Trophoblast cell (in vitro differentiated cells and primary cell): ENCODE results near the gene LRRIQ1.

Experiments used
- DNase-seq, 2 donors: peaks; one replicate each; pipeline ENCODE4 v3.0.0-alpha.2; 2016
- H2AFZ ChIP-seq: 2 replicates; pipeline ENCODE4 v1.6.1; 2013; ENCODE audit warnings: low read length, moderate library complexity, mild to moderate bottlenecking; ENCODE audit not compliant: insufficient read depth, poor library complexity
- H2AK5ac ChIP-seq: 2 replicates; pipeline ENCODE4 v1.6.1; 2013; ENCODE audit warnings: mild to moderate bottlenecking, low read length
- H2BK120ac ChIP-seq: 2 replicates; pipeline ENCODE4 v1.6.1; 2013; ENCODE audit warnings: low read length, mild to moderate bottlenecking, moderate library complexity; ENCODE audit not compliant: insufficient read depth, poor library complexity
- H2BK12ac ChIP-seq: 2 replicates; pipeline ENCODE4 v1.6.1; 2013; ENCODE audit warnings: mild to moderate bottlenecking, low read length, moderate library complexity
- H2BK5ac ChIP-seq: 2 replicates; pipeline ENCODE4 v1.6.1; 2013; ENCODE audit warnings: low read length, low read depth, moderate library complexity, mild to moderate bottlenecking; ENCODE audit not compliant: poor library complexity
- H3K14ac ChIP-seq: 2 replicates; pipeline ENCODE4 v1.6.1; 2013; ENCODE audit warnings: mild to moderate bottlenecking, low read length
- H3K18ac ChIP-seq: 2 replicates; pipeline ENCODE4 v1.6.1; 2013; ENCODE audit warnings: mild to moderate bottlenecking, low read length
- H3K23ac ChIP-seq: 2 replicates; pipeline ENCODE4 v1.6.1; 2013; ENCODE audit warnings: low read length
- H3K27ac ChIP-seq: 2 replicates; pipeline ENCODE4 v1.5.1; 2013; ENCODE audit warnings: low read depth, mild to moderate bottlenecking, inconsistent platforms, low read length, moderate library complexity
- H3K27me3 ChIP-seq: 2 replicates; pipeline ENCODE4 v1.6.1; 2013; ENCODE audit warnings: inconsistent platforms, mild to moderate bottlenecking, low read length, moderate library complexity; ENCODE audit not compliant: insufficient read depth
- H3K36me3 ChIP-seq, 2 experiments: 1 replicate in 1 of 2; 2 replicates in 1 of 2; pipeline ENCODE4 v1.6.1; 2013; ENCODE audit warnings: low read length in 2 of 2, mild to moderate bottlenecking in 2 of 2, moderate library complexity in 1 of 2; ENCODE audit not compliant: insufficient read depth in 2 of 2, control insufficient read depth in 1 of 2
- H3K4ac ChIP-seq: 2 replicates; pipeline ENCODE4 v1.6.1; 2013; ENCODE audit warnings: low read depth, mild to moderate bottlenecking, low read length, moderate library complexity
- H3K4me1 ChIP-seq, 2 experiments: 1 replicate in 1 of 2; 2 replicates in 1 of 2; pipeline ENCODE4 v1.6.1; 2013; ENCODE audit warnings: low read length in 2 of 2, mild to moderate bottlenecking in 2 of 2, moderate library complexity in 1 of 2; ENCODE audit not compliant: insufficient read depth in 2 of 2, control insufficient read depth in 1 of 2
- H3K4me2 ChIP-seq: 2 replicates; pipeline ENCODE4 v1.6.1; 2013; ENCODE audit warnings: inconsistent platforms, mild to moderate bottlenecking, low read length, moderate library complexity
- H3K4me3 ChIP-seq: 2 replicates; pipeline ENCODE4 v1.5.1; 2013; ENCODE audit warnings: mild to moderate bottlenecking, low read depth, low read length, inconsistent platforms
- H3K79me1 ChIP-seq: one replicate; pipeline ENCODE4 v1.6.1; 2013; ENCODE audit warnings: low read length
- H3K79me2 ChIP-seq: 2 replicates; pipeline ENCODE4 v1.6.1; 2013; ENCODE audit warnings: low read length, mild to moderate bottlenecking; ENCODE audit not compliant: control insufficient read depth, insufficient read depth, poor library complexity
- H3K9ac ChIP-seq: 2 replicates; pipeline ENCODE4 v1.6.1; 2013; ENCODE audit warnings: mild to moderate bottlenecking, low read length
- H3K9me3 ChIP-seq: 2 replicates; pipeline ENCODE4 v1.6.1; 2013; ENCODE audit warnings: low read depth, mild to moderate bottlenecking, control low read depth, inconsistent platforms, low read length; ENCODE audit not compliant: insufficient read depth
- H4K12ac ChIP-seq: 2 replicates; pipeline ENCODE4 v1.6.1; 2013; ENCODE audit warnings: low read depth, mild to moderate bottlenecking, low read length, moderate library complexity
- H4K8ac ChIP-seq: 2 replicates; pipeline ENCODE4 v1.6.1; 2013; ENCODE audit warnings: low read depth, mild to moderate bottlenecking, low read length, moderate library complexity
- H4K91ac ChIP-seq: one replicate; pipeline ENCODE4 v1.6.1; 2013; ENCODE audit warnings: low read depth, mild to moderate bottlenecking, low read length, moderate library complexity
- WGBS: extraction: QIAGEN DNeasy Blood & Tissue Kit; methylation state at CpG from one replicate; pipeline ENCODE4 v1.1.7; 2013; ENCODE audit warnings: missing lambda C conversion rate; ENCODE audit not compliant: insufficient read length, insufficient coverage; ENCODE audit errors: extremely low coverage; 5-methylcytosine and 5-hydroxymethylcytosine counted together

Gene LRRIQ1

DNA sequence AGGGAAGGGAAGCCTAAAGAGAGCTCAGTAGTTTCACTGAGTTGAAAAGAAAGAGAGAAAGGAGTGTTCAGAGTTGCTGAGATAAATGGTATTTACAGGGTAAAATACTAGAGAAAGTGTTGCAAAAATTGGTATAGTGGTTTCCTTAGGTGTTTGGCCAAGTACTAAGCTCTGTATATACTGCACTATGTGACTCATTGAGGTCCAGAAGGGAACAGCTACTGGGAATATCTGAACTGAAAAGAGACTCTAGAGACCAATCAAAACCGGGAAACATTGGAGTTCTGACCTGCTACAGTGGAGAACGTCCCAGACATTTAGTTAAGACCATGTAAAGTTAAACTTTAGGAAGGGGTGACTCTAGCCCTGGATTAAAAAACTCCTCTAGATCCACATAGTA, 201.2 kb downstream of the LRRIQ1 start:
- Histone ChIP-seq H3K79me2 (no peaks in the 10 kb centered on the region), H2BK12ac (no peak overlapping the region), H2AFZ (no peak overlapping the region), H3K27me3 (no peaks in the 10 kb centered on the region), H4K91ac (no peak overlapping the region), H3K4me3 (no peak overlapping the region), H2BK5ac (no peak overlapping the region), H4K12ac (no peak overlapping the region), H3K9ac (no peak overlapping the region), H2AK5ac (no peak overlapping the region), H3K4ac (no peak overlapping the region), H2BK120ac (no peak overlapping the region), H3K4me1 (no peaks in the 10 kb centered on the region), H3K9me3 (no peaks in the 10 kb centered on the region), H3K4me2 (no peak overlapping the region), H3K14ac (no peak overlapping the region), H3K23ac (no peak overlapping the region), H3K18ac (no peak overlapping the region), H3K27ac (no peak overlapping the region), H4K8ac (no peak overlapping the region), H3K36me3 (no peaks in the 10 kb centered on the region), H3K79me1 (no peaks in the 10 kb centered on the region)
- no peak for DNase-seq
- no CpG with 5 or more reads among the region's 2 CpGs for WGBS

DNA sequence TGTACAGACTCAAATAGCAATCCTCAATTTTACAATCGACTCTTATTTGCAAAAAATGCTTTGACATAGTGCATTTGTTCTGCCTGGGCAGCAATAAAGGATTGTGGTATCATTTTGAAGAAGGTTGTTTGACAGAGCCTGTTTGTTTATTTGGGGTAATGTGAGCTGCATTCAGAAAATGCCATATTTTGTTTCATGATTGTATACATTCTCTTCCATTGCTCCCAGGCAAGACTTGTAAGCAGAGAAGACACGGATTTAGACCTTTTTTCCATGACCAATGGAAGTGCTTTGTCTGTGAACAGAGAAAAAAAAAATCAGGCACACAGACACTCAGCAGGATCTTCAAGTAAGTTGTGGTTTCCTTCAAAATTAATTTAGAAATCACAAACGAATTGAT, 208.4 kb downstream of the LRRIQ1 start:
- no peak overlapping the region for H2BK5ac ChIP-seq
- no peak overlapping the region for H4K91ac ChIP-seq
- H4K12ac ChIP-seq, result no peak overlapping the region
- no peak overlapping the region for H2BK120ac ChIP-seq
- no peak overlapping the region for H3K4me2 ChIP-seq
- no peak for DNase-seq
- H3K27me3 ChIP-seq, result no peaks in the 10 kb centered on the region
- no peak overlapping the region for H3K9ac ChIP-seq
- H3K9me3 ChIP-seq, result no peaks in the 10 kb centered on the region
- H2AK5ac ChIP-seq, result no peak overlapping the region
- H2BK12ac ChIP-seq, result no peak overlapping the region
- no CpG with 5 or more reads among the region's 3 CpGs for WGBS
- no peaks in the 10 kb centered on the region for H3K36me3 ChIP-seq
- H3K4me3 ChIP-seq, result no peak overlapping the region
- H3K4ac ChIP-seq, result no peak overlapping the region
- H3K27ac ChIP-seq, result no peak overlapping the region
- no peaks in the 10 kb centered on the region for H3K4me1 ChIP-seq
- no peak overlapping the region for H3K18ac ChIP-seq
- H2AFZ ChIP-seq, result no peak overlapping the region
- H3K79me1 ChIP-seq, result no peaks in the 10 kb centered on the region
- no peaks in the 10 kb centered on the region for H3K79me2 ChIP-seq
- H4K8ac ChIP-seq, result no peak overlapping the region
- H3K14ac ChIP-seq, result no peak overlapping the region
- no peak overlapping the region for H3K23ac ChIP-seq

DNA sequence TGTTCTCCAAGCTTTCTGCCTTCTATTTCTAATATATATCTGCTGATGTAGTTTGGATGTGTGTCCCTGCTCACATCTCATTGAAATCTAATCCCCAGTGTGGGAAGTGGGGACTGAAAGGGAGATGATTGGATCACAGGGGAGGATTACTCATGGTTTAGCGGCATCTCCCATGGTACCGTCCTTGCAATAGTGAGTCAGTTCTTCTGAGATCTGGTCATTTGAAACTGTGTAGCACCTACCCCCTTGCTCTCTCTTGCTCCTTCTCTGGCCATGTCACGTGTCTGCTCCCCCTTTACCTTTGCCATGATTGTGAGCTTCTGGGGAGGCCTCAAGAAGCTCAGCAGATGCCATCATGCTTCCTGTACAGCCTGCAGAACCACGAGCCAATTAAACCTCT, 217.7 kb downstream of the LRRIQ1 start:
- H3K79me1 ChIP-seq, result no peaks in the 10 kb centered on the region

DNA sequence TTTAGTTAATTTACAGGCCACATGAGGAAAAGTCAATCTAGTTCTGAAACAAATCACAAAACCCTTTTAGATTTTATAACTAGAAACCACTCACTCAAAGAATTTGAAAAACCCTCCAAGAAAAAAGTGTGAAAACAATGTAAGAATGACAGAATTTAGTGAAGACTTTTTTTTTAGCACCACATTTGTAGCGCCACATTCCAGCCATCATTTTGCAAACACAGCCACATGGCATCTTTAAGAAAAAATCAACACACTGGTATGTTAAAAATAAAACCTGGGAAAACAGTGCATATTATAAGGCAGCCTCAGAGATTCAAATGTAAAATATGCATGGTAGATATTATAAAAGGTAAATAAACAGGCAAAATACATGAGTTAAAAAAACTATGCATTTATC, 221.5 kb downstream of the LRRIQ1 start:
- no peak overlapping the region for H4K8ac ChIP-seq
- H3K18ac ChIP-seq, result no peak overlapping the region
- no peak overlapping the region for H3K4me3 ChIP-seq
- no peaks in the 10 kb centered on the region for H3K9me3 ChIP-seq
- no peak overlapping the region for H2AK5ac ChIP-seq
- H2BK12ac ChIP-seq, result no peak overlapping the region
- no peaks in the 10 kb centered on the region for H3K4me1 ChIP-seq
- no peak overlapping the region for H2BK120ac ChIP-seq
- no peak overlapping the region for H2AFZ ChIP-seq
- no CpG with 5 or more reads among the region's 1 CpG for WGBS
- H3K23ac ChIP-seq, result no peak overlapping the region
- H3K79me2 ChIP-seq, result no peaks in the 10 kb centered on the region
- H2BK5ac ChIP-seq, result no peak overlapping the region
- no peak overlapping the region for H4K12ac ChIP-seq
- H4K91ac ChIP-seq, result no peak overlapping the region
- no peak overlapping the region for H3K9ac ChIP-seq
- H3K27me3 ChIP-seq, result no peaks in the 10 kb centered on the region
- H3K79me1 ChIP-seq, result no peaks in the 10 kb centered on the region
- H3K36me3 ChIP-seq, result no peaks in the 10 kb centered on the region
- H3K4ac ChIP-seq, result no peak overlapping the region
- no peak overlapping the region for H3K14ac ChIP-seq
- no peak for DNase-seq
- no peak overlapping the region for H3K4me2 ChIP-seq
- no peak overlapping the region for H3K27ac ChIP-seq

More for the DNA sequence above, 217.7 kb downstream of the LRRIQ1 start:
- no peak overlapping the region for H3K4ac ChIP-seq
- H3K79me2 ChIP-seq, result no peaks in the 10 kb centered on the region
- no peak overlapping the region for H3K4me3 ChIP-seq
- H2BK12ac ChIP-seq, result no peak overlapping the region
- no peak overlapping the region for H3K23ac ChIP-seq
- H4K12ac ChIP-seq, result no peak overlapping the region
- H2BK5ac ChIP-seq, result no peak overlapping the region
- no peak overlapping the region for H2AK5ac ChIP-seq
- no peak overlapping the region for H3K27ac ChIP-seq
- no peak overlapping the region for H3K9ac ChIP-seq
- no peak overlapping the region for H3K18ac ChIP-seq
- H2AFZ ChIP-seq, result no peak overlapping the region
- H4K8ac ChIP-seq, result no peak overlapping the region
- H2BK120ac ChIP-seq, result no peak overlapping the region
- H3K4me2 ChIP-seq, result no peak overlapping the region
- no peaks in the 10 kb centered on the region for H3K36me3 ChIP-seq
- H3K4me1 ChIP-seq, result no peaks in the 10 kb centered on the region
- no CpG with 5 or more reads among the region's 4 CpGs for WGBS
- no peaks in the 10 kb centered on the region for H3K27me3 ChIP-seq
- no peak overlapping the region for H3K14ac ChIP-seq
- no peaks in the 10 kb centered on the region for H3K9me3 ChIP-seq
- no peak overlapping the region for H4K91ac ChIP-seq
- DNase-seq, result no peak
